ENCODE data around the gene P2RX6. TPM values are rescaled to one million over a fixed set of nuclear protein-coding genes. Genes with fewer than 3 reads are reported as not detected.
"Not testable (repeated sequence)": the region's sequence is repeated elsewhere in the genome, so short reads cannot be mapped to it uniquely, and the experiment has no call there.

The P2RX6 gene
- total and polyA plus RNA-seq, 7 experiments from 2014 or later, result 0.15 to 1.7 (median 0.65) TPM; not detected in 1

DNA sequence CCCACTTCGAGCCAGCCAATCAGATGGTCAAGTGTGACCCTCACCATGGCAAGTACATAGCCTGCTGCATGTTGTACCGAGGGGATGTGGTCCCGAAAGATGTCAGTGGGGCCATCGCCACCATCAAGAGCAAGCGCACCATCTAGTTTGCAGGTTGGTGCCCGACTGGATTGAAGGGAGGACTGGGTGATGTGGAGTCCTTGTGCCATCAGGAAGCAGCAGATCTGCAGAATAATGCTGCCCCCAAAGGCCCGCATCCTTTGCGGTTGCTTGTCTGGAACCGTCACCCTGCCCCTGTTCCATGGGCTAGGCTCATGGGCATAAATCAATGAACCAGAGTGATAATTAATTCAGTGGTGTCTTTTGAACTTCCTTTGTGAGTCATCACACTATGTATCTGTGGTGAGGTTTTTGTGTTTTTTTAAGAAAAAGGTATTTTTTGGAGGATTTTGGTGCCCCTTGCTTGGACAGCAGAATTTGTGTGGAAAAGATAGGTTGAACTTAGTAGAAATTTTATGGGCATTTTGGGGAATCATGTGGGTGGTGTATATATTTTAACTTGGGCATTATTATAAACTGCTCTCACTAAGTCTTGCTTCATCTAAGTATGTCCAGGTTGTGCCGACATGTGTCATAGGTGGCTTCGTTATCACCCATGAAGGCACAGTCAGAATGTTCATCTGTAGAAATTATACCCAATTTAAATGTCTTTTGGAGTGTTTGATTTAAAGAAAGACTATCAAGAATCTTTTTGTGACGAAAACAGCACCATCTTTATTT, 53.1 kb downstream of the P2RX6 start:
- intact Hi-C loops (cut with micrococcal nuclease), result no loop called here
- Histone ChIP-seq H3K9me3 (ENCODE audit: control insufficient read depth in 2 of 3, low read length in 3 of 3) (no peaks in the 10 kb centered on the region), H3K27me3 (ENCODE audit: control insufficient read depth in 2 of 2, insufficient read depth in 2 of 2, low read length in 2 of 2) (no peaks in the 10 kb centered on the region), H3K4me3 (ENCODE audit: low read length) (no peak overlapping the region), H3K27ac (ENCODE audit: low read depth, low read length) (no peak overlapping the region), H3K36me3 (ENCODE audit: control insufficient read depth in 2 of 3, insufficient read depth in 3 of 3, low read length in 3 of 3) (no peaks in the 10 kb centered on the region), H3K4me1 (ENCODE audit: control insufficient read depth in 2 of 2, insufficient read depth in 2 of 2, low read length in 2 of 2) (no peaks in the 10 kb centered on the region)
- Mint-ChIP-seq H3K27ac (no peak overlapping the region), H3K27me3 (peaks cover 0 to 5% (median 0%) of the 10 kb centered on the region in 5 donors), H3K4me1 (peaks cover 0 to 4% (median 0%) of the 10 kb centered on the region in 7 donors), H3K9me3 (no peaks in the 10 kb centered on the region), H3K36me3 (no peaks in the 10 kb centered on the region), H3K4me3 (no peak overlapping the region)
- ChIA-PET CTCF (no interaction called here), POLR2A (no interaction called here)
- DNase-seq (no peak), ATAC-seq (no peak)

DNA sequence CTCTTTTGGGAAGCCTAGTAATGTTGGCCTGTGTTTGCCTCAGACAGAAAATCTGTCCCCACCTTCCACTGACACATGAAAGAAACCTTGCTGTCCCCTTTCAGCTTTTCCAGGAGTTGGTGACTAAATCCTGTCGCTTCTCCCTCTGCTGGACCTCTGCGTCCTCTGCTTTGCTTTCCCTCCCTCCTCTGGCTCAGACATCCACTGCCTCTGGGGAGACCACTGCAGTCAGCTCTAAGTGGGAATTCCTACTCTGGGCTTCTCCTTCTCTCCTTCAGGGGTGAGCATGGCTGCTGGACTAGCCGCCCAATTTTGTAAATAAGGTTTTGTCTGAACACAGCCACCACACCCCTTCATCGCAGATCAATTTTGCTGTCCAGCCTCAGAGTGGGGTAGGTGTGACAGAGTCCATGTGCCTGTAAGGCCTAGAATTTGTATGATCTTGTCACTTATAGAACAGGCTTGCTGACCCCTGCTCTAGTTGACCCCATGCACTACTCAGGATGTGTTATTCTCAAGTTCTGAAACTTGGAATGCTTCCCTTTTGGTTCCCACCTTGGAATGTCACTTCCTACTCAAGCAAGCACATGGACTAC, 53.8 kb downstream of the P2RX6 start:
- Histone ChIP-seq H3K36me3 (ENCODE audit: control insufficient read depth in 2 of 3, insufficient read depth in 3 of 3, low read length in 3 of 3) (no peaks in the 10 kb centered on the region), H3K27ac (ENCODE audit: low read depth, low read length) (no peak overlapping the region), H3K27me3 (ENCODE audit: control insufficient read depth in 2 of 2, insufficient read depth in 2 of 2, low read length in 2 of 2) (no peaks in the 10 kb centered on the region), H3K4me3 (ENCODE audit: low read length) (no peak overlapping the region), H3K9me3 (ENCODE audit: control insufficient read depth in 2 of 3, low read length in 3 of 3) (no peaks in the 10 kb centered on the region), H3K4me1 (ENCODE audit: control insufficient read depth in 2 of 2, insufficient read depth in 2 of 2, low read length in 2 of 2) (no peaks in the 10 kb centered on the region)
- H3K36me3 Mint-ChIP-seq, result no peaks in the 10 kb centered on the region
- intact Hi-C loops (cut with micrococcal nuclease), result no loop called here
- DNase-seq (no peak), ATAC-seq (no peak)
- H3K27me3 Mint-ChIP-seq, result peaks cover 0 to 5% (median 0%) of the 10 kb centered on the region in 5 donors
- H3K4me1 Mint-ChIP-seq, result peaks cover 0 to 4% (median 0%) of the 10 kb centered on the region in 7 donors
- no peak overlapping the region for H3K4me3 Mint-ChIP-seq
- ChIA-PET POLR2A (no interaction called here), CTCF (interaction anchor here (1.0 kb wide), 1 partner anchor 118 kb away, joined by 3 read pairs; no protein-coding TSS in a partner anchor)
- no peak overlapping the region for H3K27ac Mint-ChIP-seq
- H3K9me3 Mint-ChIP-seq, result no peaks in the 10 kb centered on the region

DNA sequence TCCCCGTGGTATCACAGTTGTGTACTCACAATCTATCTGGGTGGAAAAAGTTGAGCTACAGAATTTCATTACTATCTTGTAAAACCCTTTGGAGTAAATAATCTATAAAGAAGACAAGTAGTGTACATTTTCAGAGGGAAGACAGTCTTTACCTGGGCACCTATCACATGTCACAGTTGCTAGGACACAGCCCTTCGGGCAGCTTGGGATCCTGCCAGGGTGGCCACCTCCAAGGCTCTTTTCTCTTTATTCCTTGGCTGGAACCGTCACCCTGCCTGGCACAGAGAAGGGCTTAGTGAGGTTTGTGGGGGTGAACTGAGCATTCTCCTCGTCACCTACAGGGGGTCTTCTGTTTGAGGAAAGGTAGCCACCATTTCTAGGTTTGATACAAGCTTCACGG, 54.4 kb downstream of the P2RX6 start:
- Histone ChIP-seq H3K9me3 (ENCODE audit: control insufficient read depth in 2 of 3, low read length in 3 of 3) (no peaks in the 10 kb centered on the region), H3K4me3 (ENCODE audit: low read length) (no peak overlapping the region), H3K36me3 (ENCODE audit: control insufficient read depth in 2 of 3, insufficient read depth in 3 of 3, low read length in 3 of 3) (no peaks in the 10 kb centered on the region), H3K4me1 (ENCODE audit: control insufficient read depth in 2 of 2, insufficient read depth in 2 of 2, low read length in 2 of 2) (no peaks in the 10 kb centered on the region), H3K27me3 (ENCODE audit: control insufficient read depth in 2 of 2, insufficient read depth in 2 of 2, low read length in 2 of 2) (no peaks in the 10 kb centered on the region), H3K27ac (ENCODE audit: low read depth, low read length) (no peak overlapping the region)
- DNase-seq (no peak), ATAC-seq (no peak)
- intact Hi-C loops (cut with micrococcal nuclease), result no loop called here
- H3K4me1 Mint-ChIP-seq, result peaks cover 0 to 4% (median 0%) of the 10 kb centered on the region in 7 donors
- no peaks in the 10 kb centered on the region for H3K36me3 Mint-ChIP-seq
- ChIA-PET CTCF (interaction anchor here (1.0 kb wide), 1 partner anchor 118 kb away, joined by 3 read pairs; no protein-coding TSS in a partner anchor), POLR2A (no interaction called here)
- H3K4me3 Mint-ChIP-seq, result no peak overlapping the region
- no peak overlapping the region for H3K27ac Mint-ChIP-seq
- H3K9me3 Mint-ChIP-seq, result no peaks in the 10 kb centered on the region
- H3K27me3 Mint-ChIP-seq, result peaks cover 0 to 5% (median 0%) of the 10 kb centered on the region in 5 donors

DNA sequence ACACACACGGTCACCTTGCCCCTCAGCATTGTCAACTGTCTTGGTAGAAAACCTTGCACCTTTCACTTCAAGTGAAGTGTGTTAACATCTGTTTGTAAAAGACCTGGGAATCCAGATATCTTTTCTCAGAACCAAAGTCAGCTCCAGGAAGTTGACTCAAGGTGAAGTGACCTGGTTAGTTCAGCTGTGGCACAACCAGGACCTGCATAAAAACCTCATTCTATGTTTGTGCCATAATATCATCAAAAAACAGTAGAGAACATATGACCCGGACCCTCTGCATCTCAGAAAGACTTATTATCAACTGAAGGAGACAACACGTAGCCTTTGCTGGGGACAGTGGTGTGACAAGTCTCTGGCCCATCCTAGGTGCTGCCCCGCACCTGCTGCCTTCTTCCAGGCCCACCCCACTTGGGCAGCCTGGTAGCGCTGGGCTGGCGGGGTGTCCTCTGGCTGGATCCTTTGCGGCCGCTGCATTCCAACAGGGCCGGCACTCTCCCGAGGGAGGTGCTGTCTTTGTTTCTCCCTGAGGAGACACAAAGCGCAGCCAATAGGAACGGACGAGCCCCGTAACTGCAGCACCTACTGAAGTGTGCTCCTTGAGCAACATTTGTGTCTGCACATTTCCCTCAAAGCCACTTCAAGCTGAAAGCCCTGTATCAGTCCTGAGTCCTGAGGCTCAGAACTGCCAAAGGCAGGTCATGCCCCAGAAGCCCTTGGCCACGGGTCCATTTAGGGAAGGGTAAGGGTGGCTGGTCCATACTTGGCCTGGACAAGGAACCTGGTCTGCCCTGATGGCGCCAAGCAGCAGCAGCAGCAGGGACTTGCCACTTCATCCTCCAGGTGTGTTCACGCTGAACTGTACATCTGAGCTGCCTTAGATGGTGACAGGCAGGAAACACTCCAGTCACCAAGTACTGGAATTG, 56.0 kb downstream of the P2RX6 start:
- POLR2A ChIA-PET, result no interaction called here
- no peak overlapping the region for H3K4me3 Mint-ChIP-seq

DNA sequence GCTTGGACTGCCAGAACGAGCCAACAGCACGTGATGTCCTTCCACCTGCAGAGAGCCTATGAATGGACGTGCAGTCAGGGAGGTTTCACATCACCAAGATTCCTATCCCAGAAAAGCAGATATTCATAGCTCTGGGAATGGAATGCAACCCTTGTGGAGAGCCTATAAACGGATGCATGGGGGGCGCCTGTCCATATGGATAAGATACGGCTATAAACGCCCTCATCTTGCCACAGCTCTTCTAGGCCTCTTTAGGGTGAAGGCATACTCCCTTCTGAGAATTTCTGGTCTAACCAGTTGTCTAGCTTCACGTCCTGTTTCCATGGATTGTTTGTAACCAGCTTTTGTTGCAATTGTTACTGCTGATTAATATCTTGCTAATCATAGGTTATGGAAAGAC, 56.8 kb downstream of the P2RX6 start:
- DNase-seq; H3K36me3 ChIP-seq (ENCODE audit: control insufficient read depth in 2 of 3, insufficient read depth in 3 of 3, low read length in 3 of 3); H3K27ac Mint-ChIP-seq; ATAC-seq; H3K9me3 ChIP-seq (ENCODE audit: control insufficient read depth in 2 of 3, low read length in 3 of 3); H3K9me3 Mint-ChIP-seq; CTCF ChIA-PET; H3K27me3 ChIP-seq (ENCODE audit: control insufficient read depth in 2 of 2, insufficient read depth in 2 of 2, low read length in 2 of 2); POLR2A ChIA-PET; H3K4me1 Mint-ChIP-seq; intact Hi-C loops (cut with micrococcal nuclease); H3K4me3 ChIP-seq (ENCODE audit: low read length); H3K36me3 Mint-ChIP-seq; H3K4me3 Mint-ChIP-seq; H3K4me1 ChIP-seq (ENCODE audit: control insufficient read depth in 2 of 2, insufficient read depth in 2 of 2, low read length in 2 of 2); H3K27ac ChIP-seq (ENCODE audit: low read depth, low read length); H3K27me3 Mint-ChIP-seq: not testable (repeated sequence)

More for the DNA sequence above, 56.0 kb downstream of the P2RX6 start:
- CTCF ChIA-PET, result no interaction called here
- DNase-seq, result no peak
- Histone ChIP-seq H3K36me3 (ENCODE audit: control insufficient read depth in 2 of 3, insufficient read depth in 3 of 3, low read length in 3 of 3) (no peaks in the 10 kb centered on the region), H3K4me3 (ENCODE audit: low read length) (no peak overlapping the region), H3K9me3 (ENCODE audit: control insufficient read depth in 2 of 3, low read length in 3 of 3) (no peaks in the 10 kb centered on the region), H3K4me1 (ENCODE audit: control insufficient read depth in 2 of 2, insufficient read depth in 2 of 2, low read length in 2 of 2) (no peaks in the 10 kb centered on the region), H3K27ac (ENCODE audit: low read depth, low read length) (no peak overlapping the region), H3K27me3 (ENCODE audit: control insufficient read depth in 2 of 2, insufficient read depth in 2 of 2, low read length in 2 of 2) (no peaks in the 10 kb centered on the region)
- Mint-ChIP-seq H3K27ac (no peak overlapping the region), H3K27me3 (peaks cover 0 to 3% (median 0%) of the 10 kb centered on the region in 5 donors), H3K4me1 (peaks cover 0 to 4% (median 0%) of the 10 kb centered on the region in 7 donors), H3K9me3 (no peaks in the 10 kb centered on the region), H3K36me3 (no peaks in the 10 kb centered on the region)
- ATAC-seq, result no peak
- intact Hi-C loops (cut with micrococcal nuclease), result no loop called here

DNA sequence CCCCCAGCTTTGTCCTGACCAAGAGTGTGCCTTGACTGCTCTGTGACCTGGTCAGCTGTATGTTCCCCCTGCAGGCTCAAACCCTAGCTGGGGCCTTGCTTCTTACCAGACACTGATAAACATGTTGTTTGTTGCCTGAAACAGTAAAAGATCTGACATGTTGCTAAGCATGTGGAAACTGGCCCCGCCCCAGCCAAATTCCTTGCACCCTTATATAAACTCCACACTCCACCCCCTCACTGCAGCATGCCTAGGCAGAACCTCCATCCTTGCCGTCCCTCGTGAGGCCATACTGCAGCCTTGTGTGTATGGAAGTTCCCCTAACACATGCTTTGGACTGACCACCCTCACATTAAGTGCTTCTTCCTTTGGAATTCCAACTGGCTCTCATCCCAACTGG, 58.1 kb downstream of the P2RX6 start:
- H3K27me3 ChIP-seq (ENCODE audit: control insufficient read depth in 2 of 2, insufficient read depth in 2 of 2, low read length in 2 of 2), result no peaks in the 10 kb centered on the region
- Mint-ChIP-seq H3K4me1 (peaks cover 0 to 4% (median 0%) of the 10 kb centered on the region in 7 donors), H3K9me3 (no peaks in the 10 kb centered on the region), H3K27ac (no peak overlapping the region), H3K27me3 (peaks cover 0 to 3% (median 0%) of the 10 kb centered on the region in 5 donors), H3K4me3 (no peak overlapping the region), H3K36me3 (no peaks in the 10 kb centered on the region)
- DNase-seq, result no peak
- POLR2A ChIA-PET, result interaction anchor here (0.6 kb wide), 1 partner anchor 168 kb away, joined by 3 read pairs; no protein-coding TSS in a partner anchor
- no peak overlapping the region for H3K4me3 ChIP-seq (ENCODE audit: low read length)
- H3K27ac ChIP-seq (ENCODE audit: low read depth, low read length), result no peak overlapping the region
- intact Hi-C loops (cut with micrococcal nuclease), result no loop called here
- CTCF ChIA-PET, result no interaction called here
- ATAC-seq, result no peak
- H3K4me1 ChIP-seq (ENCODE audit: control insufficient read depth in 2 of 2, insufficient read depth in 2 of 2, low read length in 2 of 2), result no peaks in the 10 kb centered on the region
- H3K36me3 ChIP-seq (ENCODE audit: control insufficient read depth in 2 of 3, insufficient read depth in 3 of 3, low read length in 3 of 3), result no peaks in the 10 kb centered on the region
- H3K9me3 ChIP-seq (ENCODE audit: control insufficient read depth in 2 of 3, low read length in 3 of 3), result no peaks in the 10 kb centered on the region
